Measurements from ENCODE around the gene TRHDE.

DNA sequence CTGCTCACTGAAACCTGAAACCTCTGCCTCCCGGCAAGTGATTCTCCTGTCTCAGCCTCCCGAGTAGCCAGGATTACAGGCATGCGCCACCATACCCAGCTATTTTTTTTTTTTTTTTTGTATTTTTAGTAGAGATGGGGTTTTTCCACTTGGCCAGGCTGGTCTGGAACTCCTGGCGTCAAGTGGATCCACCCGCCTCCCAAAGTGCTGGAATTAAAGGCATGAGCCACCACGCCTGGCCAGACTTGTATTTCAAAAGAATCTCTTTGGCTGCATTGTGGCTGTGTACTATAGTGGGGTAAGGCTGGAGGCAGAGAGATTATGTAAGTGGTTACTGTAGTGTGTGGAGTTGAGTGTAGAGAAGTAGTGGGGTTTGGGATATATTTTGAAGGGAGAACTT lies 35.1 kb downstream of the TRHDE start:
- TF ChIP-seq, protein P1, sequence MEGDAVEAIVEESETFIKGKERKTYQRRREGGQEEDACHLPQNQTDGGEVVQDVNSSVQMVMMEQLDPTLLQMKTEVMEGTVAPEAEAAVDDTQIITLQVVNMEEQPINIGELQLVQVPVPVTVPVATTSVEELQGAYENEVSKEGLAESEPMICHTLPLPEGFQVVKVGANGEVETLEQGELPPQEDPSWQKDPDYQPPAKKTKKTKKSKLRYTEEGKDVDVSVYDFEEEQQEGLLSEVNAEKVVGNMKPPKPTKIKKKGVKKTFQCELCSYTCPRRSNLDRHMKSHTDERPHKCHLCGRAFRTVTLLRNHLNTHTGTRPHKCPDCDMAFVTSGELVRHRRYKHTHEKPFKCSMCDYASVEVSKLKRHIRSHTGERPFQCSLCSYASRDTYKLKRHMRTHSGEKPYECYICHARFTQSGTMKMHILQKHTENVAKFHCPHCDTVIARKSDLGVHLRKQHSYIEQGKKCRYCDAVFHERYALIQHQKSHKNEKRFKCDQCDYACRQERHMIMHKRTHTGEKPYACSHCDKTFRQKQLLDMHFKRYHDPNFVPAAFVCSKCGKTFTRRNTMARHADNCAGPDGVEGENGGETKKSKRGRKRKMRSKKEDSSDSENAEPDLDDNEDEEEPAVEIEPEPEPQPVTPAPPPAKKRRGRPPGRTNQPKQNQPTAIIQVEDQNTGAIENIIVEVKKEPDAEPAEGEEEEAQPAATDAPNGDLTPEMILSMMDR (IDR thresholded peaks at IDR 0.05), result no peak
- no peak for TF ChIP-seq POLR2A (IDR thresholded peaks at IDR 0.05)

Data from testis (tissue), 2 donors.